RPMI7951 (cell line): ENCODE data around the gene ZNF319. TPM values are rescaled to one million over a fixed set of nuclear protein-coding genes. Genes with fewer than 3 reads are reported as not detected.
A peak's percentile ranks its signal among the peaks of the same experiment; 100 is the strongest.
"Not testable (repeated sequence)": the region's sequence is repeated elsewhere in the genome, so short reads cannot be mapped to it uniquely, and the experiment has no call there.

Experiments used
- DNase-seq: peaks from one replicate; pipeline ENCODE4 v3.0.0-alpha.2; 2012; ENCODE audit warnings: low read depth
- total RNA-seq: library from RNA; depleted of rRNA; stranded (reverse); fragments of >200 nt; shearing (Covaris generic); gene quantifications from 2 replicates; pipeline ENCODE4 v1.2.3, GENCODE V29; 2014

The ZNF319 gene
- total RNA-seq, 1 experiment from 2014 or later = 1.1 TPM

DNA sequence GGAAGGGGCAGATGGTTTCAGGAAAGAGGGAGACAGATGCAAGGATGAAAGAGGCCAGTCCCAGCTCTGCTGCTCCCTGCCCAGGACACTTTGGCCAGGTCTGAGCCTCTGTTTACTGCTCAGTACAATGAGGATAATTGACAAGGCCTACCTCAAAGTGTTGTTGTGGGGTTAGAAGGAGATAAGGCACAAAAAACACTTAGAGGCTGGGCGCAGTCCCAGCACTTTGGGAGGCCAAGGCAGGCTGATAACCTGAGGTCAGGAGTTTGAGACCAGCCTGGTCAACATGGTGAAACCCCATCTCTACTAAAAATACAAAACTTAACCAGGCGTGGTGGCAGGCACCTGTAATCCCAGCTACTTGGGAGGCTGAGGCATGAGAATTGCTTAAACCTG lies 22.4 kb downstream of the ZNF319 start:
- DNase-seq = not testable (repeated sequence)

DNA sequence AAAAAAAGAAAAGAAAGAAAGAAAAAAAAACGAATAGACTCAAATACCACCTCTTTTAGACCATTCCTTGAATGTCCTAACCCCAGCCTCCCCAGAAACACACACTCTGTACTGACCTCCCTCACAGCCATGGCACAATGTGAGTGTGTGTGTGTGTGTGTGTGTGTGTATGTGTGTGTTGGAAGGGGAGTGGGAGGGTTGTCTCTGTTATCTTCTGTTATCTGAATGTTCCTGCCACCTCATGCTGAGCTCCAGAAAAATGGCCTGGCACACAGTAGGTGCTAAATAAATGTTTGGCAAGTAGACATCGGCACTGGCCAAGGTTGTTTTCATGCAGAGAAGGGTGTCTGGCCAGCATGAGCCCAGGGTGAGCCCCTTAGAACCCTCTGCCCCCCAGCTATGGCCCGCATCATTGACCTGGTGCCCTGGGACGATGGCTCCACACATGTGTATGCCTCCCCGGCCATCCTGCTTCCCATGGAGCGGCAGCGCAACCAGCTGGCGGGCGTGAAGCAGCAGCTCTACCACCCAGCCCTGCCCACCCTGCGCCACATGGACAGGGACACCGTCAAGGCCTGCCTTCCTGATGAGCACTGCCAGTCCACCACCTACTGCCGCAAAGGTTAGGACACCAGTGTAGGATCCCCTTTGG lies 22.9 kb downstream of the ZNF319 start:
- DNase-seq = no peak

DNA sequence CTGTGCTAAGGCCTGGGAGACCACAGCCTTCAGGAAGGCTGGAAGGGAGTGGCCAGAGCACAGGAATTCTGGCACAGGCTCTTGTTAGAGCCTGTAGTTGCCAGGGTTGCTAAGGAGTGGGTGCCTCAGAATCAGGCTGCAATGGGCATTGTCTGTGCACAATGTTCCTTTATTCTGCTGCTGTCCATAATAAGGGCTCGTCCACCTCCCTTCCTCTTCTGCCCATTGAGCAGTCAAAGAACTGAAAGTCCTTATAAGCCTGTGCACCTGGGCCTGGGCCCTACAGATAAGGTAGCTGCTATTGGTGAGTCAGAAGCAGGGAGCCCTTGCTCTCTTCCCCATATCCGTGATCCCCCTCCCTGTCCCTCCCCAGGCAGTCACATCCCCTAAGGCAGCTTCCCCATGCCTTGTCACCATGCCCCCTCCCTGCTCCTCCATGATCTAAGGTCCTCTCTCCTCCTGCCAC lies 24.1 kb downstream of the ZNF319 start:
- DNase-seq = no peak

DNA sequence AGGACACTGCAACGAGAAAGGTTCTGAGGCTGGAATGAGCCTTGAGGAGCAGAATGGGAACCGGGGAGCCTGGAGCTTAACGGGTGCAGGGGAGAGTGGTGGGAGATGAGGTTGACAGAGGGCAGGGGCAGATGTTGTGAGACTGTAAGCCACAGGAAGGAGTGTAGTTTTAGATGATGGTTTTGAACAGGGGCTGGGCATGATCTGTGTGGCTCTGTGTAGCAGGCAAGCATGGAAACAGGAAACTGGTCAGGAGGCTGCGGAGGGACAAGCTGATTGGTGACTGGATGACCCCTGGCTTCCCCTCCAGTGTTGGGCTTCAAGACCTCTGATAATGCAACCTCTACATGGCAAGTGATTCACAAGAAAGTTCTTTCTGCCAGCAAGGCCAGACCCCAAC lies 28.2 kb downstream of the ZNF319 start:
- no peak for DNase-seq

DNA sequence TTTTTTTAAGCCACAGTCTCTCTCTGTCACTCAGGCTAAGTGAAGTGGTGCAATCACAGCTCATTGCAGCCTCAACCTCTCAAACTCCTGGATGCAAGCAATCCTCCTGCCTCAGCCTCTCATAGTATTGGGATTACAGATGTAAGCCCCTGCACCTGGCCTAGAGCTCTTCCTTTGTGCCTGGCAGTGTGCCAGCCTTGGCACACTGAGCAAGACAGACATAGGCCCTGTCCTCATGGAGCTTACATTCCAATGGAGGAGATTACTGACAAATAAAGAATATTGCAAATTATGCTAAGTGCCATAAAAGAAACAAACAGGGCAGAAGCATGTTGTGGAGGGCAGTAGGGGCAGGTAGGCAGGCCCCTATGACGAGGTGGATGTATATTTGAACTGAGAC lies 28.6 kb downstream of the ZNF319 start:
- no peak for DNase-seq

DNA sequence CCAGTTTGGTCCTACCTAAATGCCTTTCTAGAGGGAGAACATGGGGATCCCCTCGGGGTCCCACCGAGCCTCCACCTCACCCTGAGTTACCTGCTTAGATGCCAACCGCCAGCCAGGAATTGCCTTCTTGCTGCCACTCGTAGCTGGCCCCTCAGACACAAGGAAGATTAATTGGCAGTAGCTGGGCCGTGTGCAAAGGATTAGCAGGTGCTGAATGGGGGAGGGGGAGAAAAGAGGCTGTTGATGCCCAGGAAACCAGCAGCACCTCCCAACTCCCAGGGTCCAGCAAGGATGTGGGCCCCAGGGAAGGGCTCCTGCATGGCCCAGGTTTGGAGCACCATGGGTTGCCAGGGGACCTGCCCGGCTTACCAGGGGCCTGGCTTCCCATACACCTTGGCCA lies 29.5 kb downstream of the ZNF319 start, which contains the start of gene CNGB1:
CNGB1 (minus strand) TSS at position 159 of the 400 bp plus-strand sequence. CDS start 3,842 bp downstream, outside the sequence.
- no peak for DNase-seq

DNA sequence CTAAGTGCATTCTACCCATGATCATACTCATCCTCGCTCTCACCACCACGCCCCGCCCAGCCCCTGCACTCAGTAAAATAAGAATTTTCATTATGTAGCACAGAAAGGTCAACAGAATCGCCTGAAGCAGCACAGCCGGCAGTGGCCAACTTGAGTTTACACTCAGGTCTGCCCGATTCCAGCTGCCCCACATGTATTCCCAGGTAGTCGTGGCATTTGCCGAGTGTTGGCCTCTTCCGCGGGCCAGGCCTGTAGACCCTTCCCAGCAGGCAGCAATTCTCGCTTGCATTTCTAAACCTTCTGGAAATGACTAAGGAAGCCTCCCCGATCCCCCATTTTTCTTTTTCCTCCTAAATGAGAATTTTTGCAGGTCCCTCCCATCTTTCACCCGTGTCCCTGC lies 30.2 kb downstream of the ZNF319 start:
- DNase-seq = no peak

DNA sequence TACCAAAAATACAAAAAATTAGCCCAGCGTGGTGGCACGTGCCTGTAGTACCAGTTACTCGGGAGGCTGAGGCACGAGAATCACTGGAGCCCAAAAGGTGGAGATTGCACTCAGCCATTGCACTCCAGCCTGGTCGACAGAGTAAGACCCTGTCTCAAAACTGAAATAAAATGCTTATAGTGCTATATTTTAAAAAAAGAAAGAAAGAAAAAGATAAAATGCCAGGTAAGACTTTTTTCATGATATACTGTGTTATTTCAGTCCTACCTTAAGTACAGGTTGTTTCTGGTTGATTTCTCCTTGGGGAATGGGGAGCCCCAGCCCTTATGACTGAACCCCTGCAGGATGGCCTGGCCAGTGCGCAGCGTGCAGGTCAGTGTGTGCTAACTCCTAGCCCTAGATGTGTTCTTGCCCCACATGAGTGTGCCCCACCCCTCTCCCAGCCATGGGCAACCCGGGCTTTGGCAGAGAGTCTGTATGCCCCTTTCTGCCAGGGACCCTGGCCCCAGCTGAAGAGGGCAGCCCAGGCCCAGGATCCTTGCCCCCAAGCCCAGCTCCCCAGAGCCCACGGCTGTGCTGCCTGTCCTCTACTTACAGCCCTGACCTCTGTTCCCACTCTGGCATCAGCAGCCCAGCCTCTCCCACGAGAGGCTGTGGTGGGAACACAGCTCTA lies 30.9 kb downstream of the ZNF319 start:
- no peak for DNase-seq

DNA sequence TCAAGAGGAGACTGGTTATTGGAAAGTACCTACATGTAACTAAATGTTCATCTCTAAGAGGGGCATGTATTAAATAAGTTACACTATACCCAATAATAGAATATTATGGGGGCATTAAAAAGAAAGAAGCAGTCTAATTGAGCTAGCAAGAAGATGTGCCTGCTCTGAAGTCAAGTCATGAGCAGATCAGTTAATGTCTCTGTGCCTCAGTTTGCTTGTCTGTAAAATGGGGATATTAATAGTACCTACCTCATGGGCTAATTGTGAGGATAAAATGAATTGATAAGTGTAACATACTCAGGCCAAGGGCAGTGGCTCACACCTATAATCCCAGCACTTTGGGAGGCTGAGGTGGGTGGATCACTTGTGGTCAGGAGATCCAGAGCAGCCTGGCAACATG lies 32.6 kb downstream of the ZNF319 start:
- no peak for DNase-seq

DNA sequence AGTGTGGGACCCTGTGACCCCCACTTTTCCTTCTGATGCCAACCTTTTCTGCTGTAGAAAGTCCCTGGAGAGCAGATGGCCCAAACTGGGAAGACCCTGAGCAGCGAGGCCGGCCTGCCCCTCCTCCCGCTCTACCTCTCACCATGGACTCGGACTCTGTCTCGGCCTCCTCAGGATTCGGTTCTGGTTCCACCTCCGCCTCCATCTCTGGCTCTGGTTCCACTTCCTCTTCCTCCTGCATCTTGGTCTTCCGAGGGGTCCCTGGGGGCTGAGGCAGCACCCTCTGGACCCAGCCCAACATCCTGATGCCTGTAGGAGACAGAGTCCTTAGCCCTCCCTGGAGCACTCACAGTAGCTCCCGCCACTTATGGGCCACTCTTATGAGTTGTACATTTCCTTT lies 33.5 kb downstream of the ZNF319 start:
- DNase-seq = no peak

DNA sequence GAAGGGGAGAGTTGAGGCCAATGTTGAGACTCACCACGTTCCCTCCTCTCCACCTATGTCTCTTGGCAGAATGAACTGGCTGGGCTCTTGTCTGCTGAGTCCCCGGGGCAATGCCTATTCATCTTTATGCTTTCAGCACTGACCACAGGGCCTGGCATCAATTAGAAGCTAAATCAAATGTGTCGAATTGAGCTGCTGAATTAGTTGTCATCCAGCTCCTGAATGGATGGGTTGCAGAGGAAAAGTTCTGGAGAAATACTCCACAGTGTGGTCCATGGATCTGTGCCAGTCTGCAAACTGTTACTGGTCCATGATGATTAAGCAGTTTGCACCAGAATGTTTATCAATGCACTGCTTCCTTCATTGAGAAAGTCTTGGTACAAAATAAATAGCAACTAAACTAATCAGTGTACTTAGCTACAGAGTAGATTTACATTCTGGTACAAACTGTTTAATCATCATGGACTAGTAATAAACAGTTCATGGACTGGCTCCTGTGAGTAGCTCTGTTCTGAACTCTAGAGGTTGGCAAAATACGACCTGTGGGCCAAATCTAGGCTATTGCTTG lies 34.2 kb downstream of the ZNF319 start:
- peak; percentile 45 for DNase-seq

DNA sequence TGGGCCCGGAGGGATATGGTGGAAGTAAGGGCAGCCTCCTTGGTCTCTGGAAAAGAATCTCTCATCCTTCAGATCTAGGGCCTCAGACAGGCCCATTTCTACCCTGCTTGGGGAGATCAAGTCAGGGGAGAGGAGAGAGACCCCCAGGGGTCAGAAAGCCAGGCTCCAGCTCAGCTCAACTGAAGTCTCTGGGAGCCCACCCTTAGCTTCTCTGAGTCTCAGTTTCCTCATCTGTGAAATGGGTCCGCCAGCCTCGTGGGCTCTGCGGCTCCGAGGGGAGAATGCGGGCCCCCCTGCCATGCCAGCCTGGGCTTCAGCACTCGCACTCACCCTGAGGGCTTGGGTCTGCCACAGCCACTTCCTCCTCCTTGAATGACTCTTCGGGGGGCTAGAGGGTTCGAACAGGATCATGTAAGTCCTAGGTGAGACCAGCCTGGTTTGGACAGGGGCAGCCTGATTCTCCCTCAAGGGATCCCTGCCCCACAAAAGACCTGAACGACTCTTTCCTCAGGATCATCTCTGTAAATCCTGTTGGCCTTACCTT lies 36.2 kb downstream of the ZNF319 start:
- no peak for DNase-seq

DNA sequence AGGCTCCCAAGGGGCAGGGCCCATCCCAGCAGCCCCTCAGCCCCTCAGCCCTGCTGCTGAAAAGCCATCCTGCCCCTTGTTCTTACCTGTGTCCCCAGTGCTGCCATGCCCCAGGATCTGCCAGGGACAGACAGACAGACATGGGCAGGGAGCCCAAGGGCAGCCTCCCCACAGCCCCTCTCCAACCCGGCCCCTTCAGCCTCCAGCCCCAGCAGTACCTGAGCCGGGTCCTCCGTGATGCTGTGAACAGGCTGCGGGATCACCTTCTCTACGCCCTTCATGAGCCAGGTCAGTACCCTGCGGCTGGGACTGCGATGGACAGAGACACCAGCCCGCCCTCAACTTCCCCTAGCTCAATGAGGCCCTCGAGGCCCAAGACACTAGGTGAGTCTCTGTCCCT lies 37.7 kb downstream of the ZNF319 start:
- no peak for DNase-seq

DNA sequence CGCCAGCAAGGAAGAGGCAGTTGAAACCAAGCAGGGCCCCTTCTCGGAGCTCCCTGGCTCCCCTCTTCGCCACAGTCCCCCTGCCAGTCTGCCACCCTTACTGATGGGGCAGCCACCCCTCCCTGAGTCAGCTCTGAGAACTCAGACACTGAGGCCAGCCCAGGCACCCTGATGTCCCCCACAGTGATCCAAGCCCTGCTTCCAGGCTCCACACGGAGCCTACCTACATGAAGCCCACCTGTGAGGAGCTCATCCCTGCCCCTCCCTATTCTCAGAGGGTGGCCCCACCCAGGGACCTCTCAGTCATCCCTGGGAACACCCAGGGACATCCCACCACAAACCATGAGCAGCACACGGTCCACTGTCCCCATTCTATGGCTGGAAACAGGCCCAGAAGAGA lies 38.4 kb downstream of the ZNF319 start:
- DNase-seq = no peak

DNA sequence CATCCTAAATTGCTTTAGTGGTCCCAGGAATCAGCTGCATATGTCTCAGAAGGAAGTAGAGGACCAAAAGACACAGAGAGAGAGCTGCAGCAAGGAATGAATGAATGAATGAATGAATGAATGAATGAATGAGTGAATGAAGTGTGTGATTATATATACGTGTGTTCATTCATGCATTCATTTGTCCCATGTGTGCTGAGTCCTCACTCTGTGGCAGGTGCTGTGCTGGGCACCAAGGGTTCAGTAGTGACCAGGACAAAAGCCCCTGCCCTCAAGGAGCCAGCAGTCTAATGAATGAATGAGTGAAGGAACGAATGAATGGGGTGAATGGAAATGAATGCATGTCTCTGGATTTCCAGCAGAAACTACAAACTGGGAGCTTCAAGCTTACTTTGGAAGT lies 38.9 kb downstream of the ZNF319 start:
- no peak for DNase-seq

DNA sequence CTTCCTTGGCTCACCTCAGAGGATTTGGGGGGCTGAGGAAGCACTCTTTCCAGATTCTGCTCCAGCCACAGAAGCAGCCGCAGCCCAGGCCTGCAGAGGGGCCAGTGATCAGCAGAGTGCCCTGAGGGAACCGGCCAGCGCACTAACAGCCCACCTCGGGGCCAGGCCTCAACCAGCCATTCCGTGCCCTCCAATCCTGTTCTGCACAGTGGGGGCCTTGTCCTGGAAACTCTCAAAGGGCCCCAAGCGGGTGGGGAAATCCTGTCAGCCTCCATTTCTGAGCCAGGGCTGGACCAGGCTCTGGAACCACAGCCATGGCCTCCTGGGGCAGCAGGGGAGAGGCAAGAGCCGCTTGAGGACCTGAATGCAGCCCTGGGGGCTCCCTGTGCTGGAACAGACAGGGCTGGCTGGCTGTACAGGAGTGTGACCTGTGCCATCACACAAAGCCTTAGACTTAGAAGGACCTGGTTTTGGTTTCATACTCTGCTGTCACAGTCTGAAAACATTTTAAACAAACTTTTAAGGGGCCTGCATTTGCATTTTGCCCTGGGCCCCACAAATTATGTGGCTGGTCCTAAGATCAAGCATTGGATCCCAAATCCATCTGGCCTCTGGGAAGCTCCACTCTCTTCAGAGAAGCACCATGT lies 39.5 kb downstream of the ZNF319 start:
- no peak for DNase-seq

DNA sequence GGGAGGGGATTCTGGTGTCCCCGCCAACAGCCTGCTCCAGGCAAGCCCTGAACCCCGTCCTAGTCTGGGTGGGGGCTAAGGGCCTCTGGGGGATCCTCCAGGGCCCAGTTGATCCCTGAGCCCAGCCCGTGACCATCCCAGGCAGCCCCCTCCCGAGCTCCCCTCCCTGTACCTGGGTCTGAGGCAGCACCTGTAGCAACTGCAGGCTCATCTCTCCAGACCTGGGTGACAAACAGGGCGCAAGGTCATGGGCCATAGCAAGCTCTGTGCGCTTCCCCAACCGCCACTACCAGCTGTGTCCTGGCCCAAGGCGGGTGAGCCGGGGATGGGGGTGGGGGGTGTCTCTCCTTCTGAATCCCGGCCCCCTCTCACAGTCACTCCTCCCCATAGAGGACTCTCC lies 40.2 kb downstream of the ZNF319 start:
- no peak for DNase-seq

DNA sequence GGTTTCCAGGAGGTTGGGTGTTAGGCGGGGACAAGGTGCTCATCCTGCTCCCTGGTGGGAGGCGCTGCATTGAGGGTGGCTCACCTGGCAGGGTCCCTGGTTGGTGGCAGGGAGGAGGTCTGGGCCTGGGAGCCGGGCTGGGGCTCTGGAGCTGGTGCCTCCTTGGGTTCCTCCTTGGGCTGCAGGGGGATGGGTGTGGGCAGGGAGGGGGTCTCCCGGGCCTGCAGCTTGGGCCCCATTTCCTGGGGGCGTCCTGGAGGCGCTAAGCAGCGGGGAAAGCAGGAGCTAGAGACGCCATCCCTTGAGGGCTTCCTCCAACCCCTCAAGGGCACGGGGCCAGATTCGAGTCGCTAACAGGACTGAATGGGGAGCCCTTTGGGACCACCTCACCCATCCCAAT lies 40.7 kb downstream of the ZNF319 start:
- no peak for DNase-seq

DNA sequence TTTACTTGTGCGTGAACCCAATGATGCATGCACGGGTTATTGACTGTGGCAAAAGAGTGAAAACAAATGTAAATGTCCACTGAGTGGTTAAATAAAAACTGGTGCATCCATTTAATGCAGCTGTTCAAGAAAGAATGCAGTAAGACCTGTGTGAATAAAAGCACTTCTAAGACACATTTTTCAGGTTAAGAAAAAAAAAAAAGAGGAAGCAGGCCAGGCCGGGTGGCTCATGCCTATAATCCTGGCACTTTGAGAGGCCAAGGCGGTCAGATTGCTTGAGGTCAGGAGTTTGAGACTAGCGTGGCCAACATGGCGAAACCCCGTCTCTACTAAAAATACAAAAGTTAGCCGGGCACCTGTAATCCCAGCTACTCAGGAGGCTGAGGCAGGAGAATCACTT lies 41.4 kb downstream of the ZNF319 start:
- DNase-seq = no peak

DNA sequence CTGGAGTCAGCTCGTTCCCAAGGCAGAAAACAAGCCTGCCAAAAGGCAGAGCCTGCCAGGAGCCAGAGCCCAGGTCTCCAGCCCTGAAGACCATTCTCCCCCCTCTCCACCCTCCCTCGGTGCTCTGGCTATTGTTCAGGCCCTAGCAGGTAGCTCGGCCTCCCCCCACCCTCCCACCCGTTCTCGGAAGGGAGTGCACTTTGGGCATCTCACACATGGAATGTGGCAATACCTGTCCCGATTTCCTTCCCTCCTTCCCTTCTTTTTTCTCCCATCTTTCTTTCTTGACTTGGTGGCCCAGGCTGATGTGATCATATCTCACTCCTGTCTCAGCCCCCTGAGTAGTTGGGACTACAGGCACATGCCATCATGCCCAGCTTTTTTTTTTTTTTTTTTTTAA lies 41.9 kb downstream of the ZNF319 start:
- DNase-seq = no peak

DNA sequence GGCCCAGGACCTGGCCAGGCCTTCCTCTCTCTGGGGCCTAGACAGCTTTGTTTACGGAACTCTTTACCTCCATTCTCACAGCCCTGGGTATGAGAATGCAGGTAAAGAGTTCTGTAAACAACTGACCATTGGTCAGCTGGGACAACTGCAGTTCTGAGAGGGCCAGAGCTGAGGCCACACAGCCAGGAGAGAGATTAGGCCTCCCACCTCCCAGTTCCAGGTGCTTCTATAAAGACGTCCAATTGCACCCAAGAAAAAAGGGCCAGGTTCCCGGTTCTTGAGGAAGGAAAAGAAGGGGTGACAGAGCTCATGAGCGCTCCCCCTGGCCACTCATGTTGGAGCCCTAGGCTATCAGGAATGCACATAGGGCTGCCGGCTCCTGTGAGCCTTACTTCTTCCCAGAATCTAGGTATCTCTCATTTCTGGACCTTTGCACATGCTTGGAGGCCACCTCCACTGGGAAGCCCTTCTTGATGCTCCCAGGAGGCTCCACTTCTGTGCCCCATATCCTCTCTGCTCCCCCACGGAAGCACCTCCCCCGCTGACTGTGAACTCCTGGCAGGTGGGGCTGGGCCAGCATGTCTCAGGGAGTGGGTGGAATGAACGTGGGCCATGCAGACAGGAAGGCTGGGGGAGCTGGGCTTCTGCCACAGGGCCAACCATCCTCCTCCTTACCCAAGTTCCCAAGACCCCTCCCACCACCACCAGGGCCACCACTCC lies 42.6 kb downstream of the ZNF319 start:
- DNase-seq = no peak
